BJ (cell line): ENCODE results near the gene ITGA8. TPM values are rescaled to one million over a fixed set of nuclear protein-coding genes. Genes with fewer than 3 reads are reported as not detected.

ENCODE experiments used
- CTCF ChIA-PET: fragments of 350-600 bp; formaldehyde crosslinking; extraction: SDS; loops from one replicate; lab custom pipeline; 2021; ENCODE audit warnings: antibody characterized with exemption, inconsistent platforms; lab: Yijun Ruan, JAX
- POLR2A ChIA-PET: fragments of 300-600 bp; sonication (Branson Sonifier 250); formaldehyde crosslinking; extraction: SDS; loops from one replicate; lab custom pipeline; 2021; ENCODE audit warnings: antibody characterized with exemption; lab: Charles Lee
- DNase-seq: peaks from one replicate; pipeline ENCODE4 v3.0.0-alpha.2; 2011; ENCODE audit warnings: low read depth
- H3K27me3 ChIP-seq: 2 replicates; pipeline ENCODE4 v1.6.0; 2011; ENCODE audit warnings: low read length; ENCODE audit not compliant: control insufficient read depth, insufficient read depth
- H3K36me3 ChIP-seq: 2 replicates; pipeline ENCODE4 v1.5.1; 2011; ENCODE audit warnings: low read length; ENCODE audit not compliant: control insufficient read depth, insufficient read depth
- H3K4me3 ChIP-seq: 2 replicates; pipeline ENCODE4 v1.5.1; 2011; ENCODE audit warnings: low read depth, mild to moderate bottlenecking, control low read depth, low read length
- CTCF ChIP-seq: IDR thresholded peaks from 2 replicates; pipeline ENCODE4 v1.5.1; 2011; ENCODE audit warnings: low read depth, mild to moderate bottlenecking, control low read depth, inconsistent platforms, low read length, moderate library complexity; ENCODE audit not compliant: insufficient read depth
- polyA plus RNA-seq: library from polyadenylated mRNA; depleted of rRNA; stranded (reverse); fragments of >200 nt; gene quantifications from 2 replicates; pipeline ENCODE4 v1.2.3, GENCODE V29; 2011

The ITGA8 gene
- polyA plus RNA-seq, 1 experiment: 10.1 TPM

GRCh38 chr10:15489431-15489830, 230.3 kb downstream of the ITGA8 start:
- no peak for DNase-seq
- Histone ChIP-seq H3K36me3 (no peaks in the 10 kb centered on the region), H3K4me3 (no peak overlapping the region), H3K27me3 (no peaks in the 10 kb centered on the region)
- TF ChIP-seq CTCF: no peak
- ChIA-PET CTCF (no interaction called here), POLR2A (no interaction called here)

GRCh38 chr10:15487376-15487775, 232.3 kb downstream of the ITGA8 start:
- Histone ChIP-seq H3K4me3 (no peak overlapping the region), H3K36me3 (no peaks in the 10 kb centered on the region), H3K27me3 (no peaks in the 10 kb centered on the region)
- DNase-seq: no peak
- ChIA-PET POLR2A (no interaction called here), CTCF (interaction anchor here (1.2 to 1.5 kb wide), 4 partner anchors 14 to 231 kb away, joined by 3 to 5 read pairs (median 4); no protein-coding TSS in a partner anchor)
- TF ChIP-seq CTCF: no peak

GRCh38 chr10:15486404-15486803, 233.3 kb downstream of the ITGA8 start:
- peak; percentile 55 for DNase-seq

GRCh38 chr10:15485684-15486316, 233.9 kb downstream of the ITGA8 start:
- H3K4me3 ChIP-seq: no peak overlapping the region
- DNase-seq: peak; percentile 32
- POLR2A ChIA-PET: no interaction called here
- CTCF ChIA-PET: interaction anchor here (0.5 to 2.0 kb wide), 3 partner anchors 9 to 1480 kb away, joined by 3 to 6 read pairs (median 4); no protein-coding TSS in a partner anchor
- no peaks in the 10 kb centered on the region for H3K36me3 ChIP-seq
- no peak for TF ChIP-seq CTCF
- H3K27me3 ChIP-seq: no peaks in the 10 kb centered on the region

More at GRCh38 chr10:15486404-15486803, 233.3 kb downstream of the ITGA8 start:
- Histone ChIP-seq H3K4me3 (no peak overlapping the region), H3K27me3 (no peaks in the 10 kb centered on the region), H3K36me3 (no peaks in the 10 kb centered on the region)
- no peak for TF ChIP-seq CTCF
- POLR2A ChIA-PET: no interaction called here
- CTCF ChIA-PET: interaction anchor here (2.0 kb wide), 1 partner anchor 8 kb away, joined by 6 read pairs; no protein-coding TSS in a partner anchor

GRCh38 chr10:15485027-15485426, 234.7 kb downstream of the ITGA8 start:
- ChIA-PET CTCF (interaction anchor here (1.5 to 2.0 kb wide), 2 partner anchors 8 to 10 kb away, joined by 4 to 6 read pairs; no protein-coding TSS in a partner anchor), POLR2A (no interaction called here)
- H3K36me3 ChIP-seq: no peaks in the 10 kb centered on the region
- DNase-seq: no peak
- H3K4me3 ChIP-seq: no peak overlapping the region
- no peak for TF ChIP-seq CTCF
- no peaks in the 10 kb centered on the region for H3K27me3 ChIP-seq
